ENCODE data around the gene TNK1. TPM values are rescaled to one million over a fixed set of nuclear protein-coding genes. Genes with fewer than 3 reads are reported as not detected.

Gene TNK1
- total and polyA plus RNA-seq, 7 experiments from 2014 or later, result 1.5 to 23.4 (median 11.3) TPM

DNA sequence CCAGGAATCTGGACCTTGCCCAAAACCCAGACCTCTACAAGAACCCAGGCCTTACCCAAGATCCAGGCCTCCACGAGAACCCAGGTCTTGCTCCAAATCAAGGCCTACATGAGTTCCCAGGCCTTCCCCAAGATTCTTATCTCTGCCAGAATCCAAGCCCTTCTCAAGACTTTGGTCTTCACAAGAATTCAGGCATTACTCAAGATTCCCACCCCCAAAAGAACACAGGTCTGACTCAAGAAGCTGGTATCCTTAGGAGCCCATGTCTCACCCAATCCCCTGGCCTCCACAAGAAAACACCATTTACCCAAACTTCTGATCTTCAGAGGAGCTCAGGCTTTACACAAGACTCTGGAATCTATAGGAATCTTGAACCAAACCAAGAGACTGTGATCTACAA lies 50.3 kb downstream of the TNK1 start:
- Histone ChIP-seq H3K27ac (ENCODE audit: low read depth, low read length) (no peak overlapping the region), H3K36me3 (ENCODE audit: control insufficient read depth in 2 of 3, insufficient read depth in 3 of 3, low read length in 3 of 3) (no peaks in the 10 kb centered on the region), H3K27me3 (ENCODE audit: control insufficient read depth in 2 of 2, insufficient read depth in 2 of 2, low read length in 2 of 2) (no peaks in the 10 kb centered on the region), H3K9me3 (ENCODE audit: control insufficient read depth in 2 of 3, low read length in 3 of 3) (no peaks in the 10 kb centered on the region), H3K4me3 (ENCODE audit: low read length) (no peak overlapping the region), H3K4me1 (ENCODE audit: control insufficient read depth in 2 of 2, insufficient read depth in 2 of 2, low read length in 2 of 2) (peaks cover 3 to 4% of the 10 kb centered on the region in 2 donors)
- POLR2A ChIA-PET, result interaction anchor here (1.2 to 1.6 kb wide), 2 partner anchors 22 to 75 kb away, joined by 3 to 5 read pairs; no protein-coding TSS in a partner anchor
- CTCF ChIA-PET, result interaction anchor here (1.0 kb wide), 1 partner anchor 51 kb away, joined by 3 read pairs; no protein-coding TSS in a partner anchor
- Mint-ChIP-seq H3K9me3 (peaks cover 0 to 4% (median 0%) of the 10 kb centered on the region in 11 donors), H3K4me3 (no peak overlapping the region), H3K27me3 (peaks cover 0 to 2% (median 0%) of the 10 kb centered on the region in 5 donors), H3K36me3 (no peaks in the 10 kb centered on the region), H3K27ac (no peak overlapping the region), H3K4me1 (peaks cover 7 to 12% (median 8%) of the 10 kb centered on the region in 7 donors)
- intact Hi-C loops (cut with micrococcal nuclease), result loop anchor here in 1 of 2 donors (10.0 kb wide), 1 partner anchor 416 kb away; the partner anchor contains the start of gene RNASEK
- ATAC-seq (no peak), DNase-seq (no peak)

DNA sequence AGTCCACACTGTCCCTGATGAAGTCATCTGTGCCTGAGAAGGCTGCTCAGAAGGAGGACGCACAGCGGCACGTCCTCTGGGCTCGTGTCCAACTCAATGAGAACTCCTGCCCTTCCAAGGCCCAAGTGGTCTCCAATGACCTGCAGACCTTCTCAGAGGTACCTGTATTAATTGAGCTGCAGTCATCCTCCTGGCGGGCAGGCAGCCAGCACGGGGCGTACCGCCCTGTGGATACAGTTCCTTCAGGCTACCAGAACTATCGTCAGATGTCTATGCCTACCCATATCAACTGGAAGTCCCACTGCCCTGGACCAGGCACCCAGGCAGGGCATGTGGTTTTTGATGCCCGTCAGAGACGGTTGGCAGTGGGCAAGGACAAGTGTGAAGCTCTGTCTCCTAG lies 51.4 kb downstream of the TNK1 start:
- Mint-ChIP-seq H3K4me1 (peaks cover 7 to 20% (median 13%) of the 10 kb centered on the region in 7 donors), H3K36me3 (no peaks in the 10 kb centered on the region), H3K4me3 (no peak overlapping the region), H3K27ac (peak overlapping the region in 1 of 9 donors; percentile 38), H3K9me3 (peaks cover 0 to 2% (median 0%) of the 10 kb centered on the region in 11 donors), H3K27me3 (peaks cover 0 to 2% (median 0%) of the 10 kb centered on the region in 5 donors)
- no peak overlapping the region for H3K4me3 ChIP-seq (ENCODE audit: low read length)
- no peak for ATAC-seq
- intact Hi-C loops (cut with micrococcal nuclease), result loop anchor here in 1 of 2 donors (10.0 kb wide), 1 partner anchor 417 kb away; the partner anchor contains the start of gene RNASEK
- no peaks in the 10 kb centered on the region for H3K27me3 ChIP-seq (ENCODE audit: control insufficient read depth in 2 of 2, insufficient read depth in 2 of 2, low read length in 2 of 2)
- CTCF ChIA-PET, result no interaction called here
- DNase-seq, result no peak
- POLR2A ChIA-PET, result interaction anchor here (1.2 to 1.6 kb wide), 2 partner anchors 23 to 76 kb away, joined by 3 to 5 read pairs; no protein-coding TSS in a partner anchor
- no peak overlapping the region for H3K27ac ChIP-seq (ENCODE audit: low read depth, low read length)
- peaks cover 9 to 13% of the 10 kb centered on the region in 2 donors for H3K4me1 ChIP-seq (ENCODE audit: control insufficient read depth in 2 of 2, insufficient read depth in 2 of 2, low read length in 2 of 2)
- H3K9me3 ChIP-seq (ENCODE audit: control insufficient read depth in 2 of 3, low read length in 3 of 3), result no peaks in the 10 kb centered on the region
- no peaks in the 10 kb centered on the region for H3K36me3 ChIP-seq (ENCODE audit: control insufficient read depth in 2 of 3, insufficient read depth in 3 of 3, low read length in 3 of 3)

DNA sequence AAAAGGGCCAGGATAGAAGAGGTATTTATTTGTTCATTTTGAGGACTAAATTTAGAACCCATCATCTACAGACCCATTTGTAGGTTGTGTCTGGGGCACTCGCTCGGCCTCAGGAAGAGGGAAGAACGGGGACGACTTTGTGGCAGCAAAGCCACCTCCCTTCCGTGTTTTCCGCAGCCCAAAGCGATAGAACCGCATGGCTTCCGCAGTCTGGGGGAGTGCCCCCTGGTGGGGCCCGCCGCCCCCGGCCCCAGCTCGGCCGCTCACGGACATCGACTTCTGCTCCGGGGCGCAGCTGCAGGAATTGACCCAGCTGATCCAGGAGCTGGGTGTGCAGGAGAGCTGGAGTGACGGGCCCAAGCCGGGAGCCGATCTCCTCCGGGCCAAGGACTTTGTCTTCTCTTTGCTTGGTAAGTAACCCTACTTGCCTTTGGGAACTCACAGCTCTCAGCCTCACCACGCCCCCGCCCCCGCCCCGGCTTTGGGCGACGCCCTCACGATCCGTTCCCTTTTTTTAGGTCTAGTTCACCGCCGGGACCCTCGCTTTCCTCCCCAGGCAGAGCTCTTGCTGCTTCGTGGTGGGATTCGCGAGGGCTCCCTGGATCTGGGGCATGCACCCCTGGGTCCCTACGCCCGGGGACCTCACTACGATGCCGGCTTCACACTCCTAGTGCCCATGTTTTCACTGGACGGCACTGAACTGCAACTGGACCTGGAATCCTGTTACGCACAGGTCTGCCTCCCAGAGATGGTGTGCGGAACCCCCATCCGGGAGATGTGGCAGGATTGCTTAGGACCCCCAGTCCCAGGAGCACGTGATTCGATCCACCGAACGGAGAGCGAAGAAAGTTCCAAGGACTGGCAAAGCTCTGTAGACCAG lies 55.0 kb downstream of the TNK1 start:
- Histone ChIP-seq H3K27me3 (ENCODE audit: control insufficient read depth in 2 of 2, insufficient read depth in 2 of 2, low read length in 2 of 2) (peaks cover 6 to 9% of the 10 kb centered on the region in 2 donors), H3K4me1 (ENCODE audit: control insufficient read depth in 2 of 2, insufficient read depth in 2 of 2, low read length in 2 of 2) (peaks cover 16 to 45% of the 10 kb centered on the region in 2 donors), H3K36me3 (ENCODE audit: control insufficient read depth in 2 of 3, insufficient read depth in 3 of 3, low read length in 3 of 3) (no peaks in the 10 kb centered on the region), H3K9me3 (ENCODE audit: control insufficient read depth in 2 of 3, low read length in 3 of 3) (no peaks in the 10 kb centered on the region), H3K4me3 (ENCODE audit: low read length) (peak overlapping the region; percentile 65), H3K27ac (ENCODE audit: low read depth, low read length) (peak overlapping the region; percentile 83)
- Mint-ChIP-seq H3K4me3 (peak overlapping the region; percentile 86 to 96 (median 94)), H3K27ac (peak overlapping the region; percentile 89 to 97 (median 95)), H3K36me3 (peaks cover 0 to 11% (median 0%) of the 10 kb centered on the region in 5 donors), H3K4me1 (peaks cover 28 to 47% (median 37%) of the 10 kb centered on the region in 7 donors), H3K27me3 (peaks cover 16 to 20% (median 17%) of the 10 kb centered on the region in 5 donors), H3K9me3 (peaks cover 0 to 3% (median 0%) of the 10 kb centered on the region in 11 donors)
- intact Hi-C loops (cut with micrococcal nuclease), result loop anchor here (1.0 to 10.0 kb wide), 24 partner anchors 19 to 451 kb away; partner anchors contain the start of genes EIF5A (in 2 of the 2), ELP5 (in 2 of the 2), NEURL4 (in 2 of the 2) and PHF23 (in 2 of the 2)
- ChIA-PET CTCF (interaction anchor here (0.6 to 5.2 kb wide), 29 partner anchors 14 to 252 kb away, joined by 3 to 67 read pairs (median 7); partner anchors contain the start of genes ACAP1, KCTD11, MPDU1 and NEURL4), POLR2A (interaction anchor here (0.6 to 5.3 kb wide), 40 partner anchors 10 to 390 kb away, joined by 3 to 116 read pairs (median 8); partner anchors contain the start of genes ACAP1, CHRNB1, EIF5A and FXR2)
- ATAC-seq (peak; percentile 44), DNase-seq (peak in 3 of 9 donors; percentile 50 to 74 (median 53))

DNA sequence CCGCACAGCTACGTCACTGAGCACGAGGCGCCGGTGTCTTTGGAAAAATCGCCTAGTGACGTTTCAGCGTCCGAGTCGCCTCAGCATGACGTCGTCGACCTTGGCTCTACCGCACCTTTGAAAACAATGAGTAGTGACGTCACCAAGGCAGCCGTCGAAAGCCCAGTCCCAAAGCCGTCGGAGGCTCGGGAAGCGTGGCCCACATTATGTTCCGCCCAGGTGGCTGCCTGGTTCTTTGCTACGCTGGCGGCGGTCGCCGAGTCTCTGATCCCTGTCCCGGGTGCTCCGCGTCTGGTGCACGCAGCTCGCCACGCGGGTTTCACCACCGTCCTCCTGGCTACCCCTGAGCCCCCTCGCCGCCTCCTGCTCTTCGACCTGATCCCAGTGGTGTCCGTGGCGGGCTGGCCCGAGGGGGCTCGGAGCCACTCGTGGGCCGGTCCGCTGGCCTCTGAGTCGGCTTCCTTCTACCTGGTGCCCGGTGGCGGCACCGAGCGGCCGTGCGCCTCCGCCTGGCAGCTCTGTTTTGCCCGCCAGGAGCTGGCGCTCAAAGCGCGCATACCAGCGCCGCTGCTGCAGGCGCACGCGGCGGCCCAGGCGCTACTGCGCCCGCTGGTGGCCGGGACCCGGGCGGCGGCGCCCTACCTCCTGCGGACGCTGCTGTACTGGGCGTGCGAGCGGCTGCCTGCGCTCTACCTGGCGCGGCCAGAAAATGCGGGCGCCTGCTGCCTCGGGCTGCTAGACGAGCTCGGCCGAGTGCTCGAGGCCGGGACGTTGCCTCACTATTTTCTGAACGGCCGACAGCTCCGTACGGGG lies 55.9 kb downstream of the TNK1 start:
- CTCF ChIA-PET, result interaction anchor here (0.6 to 5.2 kb wide), 33 partner anchors 9 to 251 kb away, joined by 3 to 67 read pairs (median 6); partner anchors contain the start of genes ACAP1, CD68, KCTD11 and MPDU1

DNA sequence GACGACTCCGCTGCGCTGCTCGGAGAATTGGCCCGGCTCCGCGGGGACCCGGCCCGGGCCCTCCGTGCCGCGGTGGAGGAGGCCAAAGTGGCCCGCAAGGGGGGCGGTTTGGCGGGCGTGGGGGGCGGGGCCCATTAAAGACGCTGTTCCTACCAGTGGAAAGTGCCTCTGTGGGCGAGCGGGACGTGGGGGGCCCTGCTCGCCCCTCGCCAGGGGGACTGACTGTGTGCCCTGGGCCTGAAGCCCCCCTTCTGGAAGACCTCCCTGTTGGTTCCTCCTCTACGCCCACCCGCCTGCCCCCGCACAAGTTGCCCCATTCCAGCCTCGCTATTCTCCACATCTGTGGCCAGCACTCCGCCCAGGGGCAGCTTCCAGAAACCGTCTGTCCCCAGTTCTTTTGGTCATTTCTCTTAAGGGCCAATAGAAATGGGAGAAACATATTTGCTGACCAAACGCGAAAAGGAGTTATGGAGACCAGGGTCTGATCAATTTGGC lies 56.5 kb downstream of the TNK1 start:
- ChIA-PET CTCF (interaction anchor here (0.9 to 5.2 kb wide), 22 partner anchors 8 to 249 kb away, joined by 3 to 67 read pairs (median 8); partner anchors contain the start of genes ACAP1, KCTD11, MPDU1 and NEURL4), POLR2A (interaction anchor here (0.9 to 5.3 kb wide), 28 partner anchors 9 to 249 kb away, joined by 3 to 116 read pairs (median 12); partner anchors contain the start of genes ACAP1, ATP1B2, CHRNB1 and GPS2)
- Histone ChIP-seq H3K27ac (ENCODE audit: low read depth, low read length) (peak overlapping the region; percentile 27), H3K4me3 (ENCODE audit: low read length) (peak overlapping the region; percentile 27), H3K36me3 (ENCODE audit: control insufficient read depth in 2 of 3, insufficient read depth in 3 of 3, low read length in 3 of 3) (no peaks in the 10 kb centered on the region), H3K4me1 (ENCODE audit: control insufficient read depth in 2 of 2, insufficient read depth in 2 of 2, low read length in 2 of 2) (peaks cover 16 to 47% of the 10 kb centered on the region in 2 donors), H3K27me3 (ENCODE audit: control insufficient read depth in 2 of 2, insufficient read depth in 2 of 2, low read length in 2 of 2) (peaks cover 12 to 17% of the 10 kb centered on the region in 2 donors), H3K9me3 (ENCODE audit: control insufficient read depth in 2 of 3, low read length in 3 of 3) (no peaks in the 10 kb centered on the region)
- peak in 1 of 9 donors; percentile 16 for DNase-seq
- intact Hi-C loops (cut with micrococcal nuclease), result loop anchor here (1.0 to 10.0 kb wide), 8 partner anchors 41 to 423 kb away; partner anchors contain the start of genes CTDNEP1 (in 1 of the 2), ELP5 (in 1 of the 2), RNASEK (in 1 of the 2) and SENP3 (in 1 of the 2)
- H3K27ac Mint-ChIP-seq, result peak overlapping the region in 5 of 9 donors; percentile 76 to 84 (median 83)
- H3K36me3 Mint-ChIP-seq, result peaks cover 0 to 16% (median 0%) of the 10 kb centered on the region in 5 donors
- peaks cover 25 to 35% (median 31%) of the 10 kb centered on the region in 5 donors for H3K27me3 Mint-ChIP-seq
- peak overlapping the region; percentile 76 to 96 (median 88) for H3K4me3 Mint-ChIP-seq
- peaks cover 0 to 3% (median 0%) of the 10 kb centered on the region in 11 donors for H3K9me3 Mint-ChIP-seq
- peaks cover 28 to 47% (median 39%) of the 10 kb centered on the region in 7 donors for H3K4me1 Mint-ChIP-seq
- ATAC-seq, result no peak

More for the DNA sequence above, 55.9 kb downstream of the TNK1 start:
- Histone ChIP-seq H3K27me3 (ENCODE audit: control insufficient read depth in 2 of 2, insufficient read depth in 2 of 2, low read length in 2 of 2) (peaks cover 12 to 14% of the 10 kb centered on the region in 2 donors), H3K4me3 (ENCODE audit: low read length) (peak overlapping the region; percentile 65), H3K4me1 (ENCODE audit: control insufficient read depth in 2 of 2, insufficient read depth in 2 of 2, low read length in 2 of 2) (peaks cover 16 to 47% of the 10 kb centered on the region in 2 donors), H3K9me3 (ENCODE audit: control insufficient read depth in 2 of 3, low read length in 3 of 3) (no peaks in the 10 kb centered on the region), H3K27ac (ENCODE audit: low read depth, low read length) (peak overlapping the region; percentile 83), H3K36me3 (ENCODE audit: control insufficient read depth in 2 of 3, insufficient read depth in 3 of 3, low read length in 3 of 3) (no peaks in the 10 kb centered on the region)
- Mint-ChIP-seq H3K4me1 (peaks cover 28 to 47% (median 37%) of the 10 kb centered on the region in 7 donors), H3K27ac (peak overlapping the region; percentile 89 to 97 (median 95)), H3K9me3 (peaks cover 0 to 3% (median 0%) of the 10 kb centered on the region in 11 donors), H3K27me3 (peaks cover 21 to 28% (median 25%) of the 10 kb centered on the region in 5 donors), H3K4me3 (peak overlapping the region; percentile 86 to 96 (median 94)), H3K36me3 (peaks cover 0 to 12% (median 0%) of the 10 kb centered on the region in 5 donors)
- intact Hi-C loops (cut with micrococcal nuclease), result loop anchor here (1.0 to 10.0 kb wide), 8 partner anchors 42 to 422 kb away; partner anchors contain the start of genes CTDNEP1 (in 1 of the 2), ELP5 (in 1 of the 2), RNASEK (in 1 of the 2) and SENP3 (in 1 of the 2)
- POLR2A ChIA-PET, result interaction anchor here (0.5 to 5.3 kb wide), 35 partner anchors 10 to 250 kb away, joined by 3 to 116 read pairs (median 9); partner anchors contain the start of genes ACAP1, ATP1B2, CHRNB1 and FXR2
- ATAC-seq, result peak; percentile 75
- peak; percentile 75 to 87 (median 84) for DNase-seq
